ENCODE results near the gene WNT7B.

DNA sequence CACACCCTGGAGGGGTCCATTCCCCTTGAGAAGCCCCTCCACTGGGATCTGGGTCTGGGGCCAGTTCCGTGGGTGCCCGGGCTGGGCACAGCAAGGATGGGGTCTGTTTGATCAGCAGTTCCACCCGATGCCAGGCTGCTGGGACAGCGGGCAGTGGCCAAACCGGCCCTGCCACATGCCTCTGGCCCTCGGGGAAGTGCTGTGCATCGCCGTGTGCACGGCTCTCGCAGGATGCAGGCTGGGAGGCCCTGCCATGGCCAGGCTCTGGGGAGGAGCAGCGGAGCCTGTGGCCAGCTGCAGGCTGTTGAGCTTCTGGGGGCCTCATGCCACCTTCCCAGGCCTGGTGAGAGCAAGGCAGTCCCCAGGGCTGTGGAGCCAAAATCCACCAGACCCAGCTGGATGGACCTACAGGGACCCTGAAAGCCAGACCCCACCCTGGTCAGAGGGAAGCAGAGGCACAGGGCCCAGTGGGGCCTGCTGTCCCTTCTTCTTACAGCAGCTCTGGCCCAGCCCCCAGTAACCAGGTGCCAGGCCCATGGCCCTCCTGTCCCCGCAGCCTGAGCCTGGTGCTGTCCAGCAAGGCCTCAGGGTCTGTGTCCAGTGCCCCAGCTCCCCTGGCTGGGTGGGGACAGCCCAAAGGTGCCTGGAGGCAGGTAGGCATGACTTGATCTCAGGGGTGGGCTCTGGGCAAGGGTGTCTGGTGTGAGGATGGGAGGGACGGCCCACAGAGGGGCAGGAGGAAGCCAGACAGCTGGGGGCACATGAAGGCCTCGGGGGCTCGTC is 57.3 kb downstream of the WNT7B start:
- TF ChIP-seq EP300 (IDR thresholded peaks at IDR 0.05): no peak
- TF ChIP-seq, protein P1, sequence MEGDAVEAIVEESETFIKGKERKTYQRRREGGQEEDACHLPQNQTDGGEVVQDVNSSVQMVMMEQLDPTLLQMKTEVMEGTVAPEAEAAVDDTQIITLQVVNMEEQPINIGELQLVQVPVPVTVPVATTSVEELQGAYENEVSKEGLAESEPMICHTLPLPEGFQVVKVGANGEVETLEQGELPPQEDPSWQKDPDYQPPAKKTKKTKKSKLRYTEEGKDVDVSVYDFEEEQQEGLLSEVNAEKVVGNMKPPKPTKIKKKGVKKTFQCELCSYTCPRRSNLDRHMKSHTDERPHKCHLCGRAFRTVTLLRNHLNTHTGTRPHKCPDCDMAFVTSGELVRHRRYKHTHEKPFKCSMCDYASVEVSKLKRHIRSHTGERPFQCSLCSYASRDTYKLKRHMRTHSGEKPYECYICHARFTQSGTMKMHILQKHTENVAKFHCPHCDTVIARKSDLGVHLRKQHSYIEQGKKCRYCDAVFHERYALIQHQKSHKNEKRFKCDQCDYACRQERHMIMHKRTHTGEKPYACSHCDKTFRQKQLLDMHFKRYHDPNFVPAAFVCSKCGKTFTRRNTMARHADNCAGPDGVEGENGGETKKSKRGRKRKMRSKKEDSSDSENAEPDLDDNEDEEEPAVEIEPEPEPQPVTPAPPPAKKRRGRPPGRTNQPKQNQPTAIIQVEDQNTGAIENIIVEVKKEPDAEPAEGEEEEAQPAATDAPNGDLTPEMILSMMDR (IDR thresholded peaks at IDR 0.05): no peak
- no peak for TF ChIP-seq POLR2AphosphoS5 (IDR thresholded peaks at IDR 0.05)

Data from stomach (tissue), 4 donors.